Measurements from ENCODE around the gene TMEM18. TPM values are rescaled to one million over a fixed set of nuclear protein-coding genes. Genes with fewer than 3 reads are reported as not detected.
"Not testable (repeated sequence)": the region's sequence is repeated elsewhere in the genome, so short reads cannot be mapped to it uniquely, and the experiment has no call there.

Gene TMEM18
- total RNA-seq, 1 donor: 11.5 TPM

DNA sequence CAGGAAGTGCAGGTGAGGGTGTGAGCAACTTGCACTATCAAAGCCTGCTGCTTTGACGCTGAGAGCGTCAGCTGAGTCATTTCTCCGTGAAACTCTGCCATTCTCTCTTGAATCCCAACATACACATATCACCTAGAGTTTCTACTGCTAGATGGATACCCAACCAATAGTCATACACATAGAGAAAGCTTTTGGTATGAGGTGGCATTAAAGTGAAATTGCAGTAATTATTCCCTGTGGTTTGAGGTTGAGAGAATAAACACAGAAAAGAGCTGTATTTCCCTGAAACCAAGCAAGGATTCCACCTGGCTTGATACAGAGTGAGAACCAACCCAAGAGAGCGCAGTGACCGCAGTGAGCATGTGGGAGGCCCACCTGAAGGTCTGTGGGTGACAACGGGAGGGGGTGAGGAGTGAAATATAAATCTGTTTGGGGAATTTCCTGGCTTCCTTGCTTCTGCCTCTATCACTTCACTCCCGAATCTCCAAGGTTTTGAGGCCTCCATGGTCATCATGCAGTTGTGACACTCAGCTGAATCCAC is 28.8 kb upstream of the TMEM18 start:
- Histone ChIP-seq H3K9me3 (ENCODE audit: low read depth, low read length) (no peaks in the 10 kb centered on the region), H3K27me3 (ENCODE audit: insufficient read depth, low read length) (peaks cover 5% of the 10 kb centered on the region), H3K4me1 (ENCODE audit: insufficient read depth, low read length) (no peaks in the 10 kb centered on the region), H3K4me3 (ENCODE audit: low read length) (no peak overlapping the region)

- not testable (repeated sequence) for H3K27me3 ChIP-seq (ENCODE audit: insufficient read depth, low read length); H3K4me3 ChIP-seq (ENCODE audit: low read length); H3K9me3 ChIP-seq (ENCODE audit: low read depth, low read length); H3K4me1 ChIP-seq (ENCODE audit: insufficient read depth, low read length)
Observed at GRCh38 chr2:702765-703164, 25.6 kb upstream of the TMEM18 start.

- no peak overlapping the region for H3K4me3 ChIP-seq (ENCODE audit: low read length)
- H3K27me3 ChIP-seq (ENCODE audit: insufficient read depth, low read length): peaks cover 3% of the 10 kb centered on the region
- H3K9me3 ChIP-seq (ENCODE audit: low read depth, low read length): peaks cover 7% of the 10 kb centered on the region
- peaks cover 9% of the 10 kb centered on the region for H3K4me1 ChIP-seq (ENCODE audit: insufficient read depth, low read length)
Observed at GRCh38 chr2:696999-697627, 19.9 kb upstream of the TMEM18 start.

DNA sequence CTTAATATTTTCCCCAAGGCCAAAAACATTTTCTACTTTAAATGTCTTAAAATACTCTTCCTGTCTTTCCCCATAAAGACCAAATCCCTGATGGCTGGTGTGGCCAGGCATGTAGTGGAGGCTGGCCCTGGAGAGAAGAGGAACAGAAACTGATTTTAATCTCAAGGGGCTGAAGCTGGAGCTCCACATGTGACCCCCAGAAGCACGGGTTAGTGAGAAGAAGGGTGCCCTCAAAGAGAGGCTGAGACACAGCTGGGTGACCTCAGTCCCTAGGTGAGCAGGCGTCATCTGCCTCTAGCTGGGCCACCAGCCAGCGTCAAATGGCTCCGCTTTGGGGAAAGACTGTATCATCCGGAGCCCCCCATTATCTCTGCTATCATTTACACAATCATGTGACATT is 19.3 kb upstream of the TMEM18 start:
- H3K4me1 ChIP-seq (ENCODE audit: insufficient read depth, low read length): peaks cover 9% of the 10 kb centered on the region
- peaks cover 7% of the 10 kb centered on the region for H3K9me3 ChIP-seq (ENCODE audit: low read depth, low read length)
- H3K27me3 ChIP-seq (ENCODE audit: insufficient read depth, low read length): peaks cover 3% of the 10 kb centered on the region
- no peak overlapping the region for H3K4me3 ChIP-seq (ENCODE audit: low read length)

DNA sequence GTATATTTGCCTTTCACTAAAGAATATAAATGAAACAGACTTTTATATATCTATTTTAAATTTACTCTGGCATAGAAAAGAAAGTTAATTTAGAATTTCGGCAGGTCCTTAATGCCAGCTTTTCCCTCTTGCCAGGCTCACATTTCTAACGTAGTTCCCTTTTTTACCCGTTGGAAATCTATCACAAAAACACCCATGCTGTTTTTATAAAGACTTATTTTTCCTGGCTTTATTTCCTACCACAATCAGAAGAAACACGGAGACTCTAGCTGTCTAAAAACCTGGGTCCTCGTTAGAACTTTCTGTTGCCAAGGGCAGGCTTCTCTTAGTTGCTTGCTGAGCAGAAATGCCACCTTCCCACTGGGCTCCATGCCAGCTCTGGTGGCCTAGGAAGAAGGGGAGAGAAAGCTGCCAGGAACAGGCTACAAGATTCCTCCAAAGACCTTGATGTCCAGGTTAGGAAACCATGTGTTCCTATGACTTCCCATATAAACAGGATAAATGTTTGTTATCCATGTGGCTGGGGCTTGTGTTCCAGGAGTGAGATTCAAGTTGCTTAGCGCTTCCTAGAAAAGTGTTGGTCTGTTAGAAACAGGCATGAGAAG is 17.8 kb upstream of the TMEM18 start:
- Histone ChIP-seq H3K9me3 (ENCODE audit: low read depth, low read length) (peaks cover 7% of the 10 kb centered on the region), H3K4me3 (ENCODE audit: low read length) (no peak overlapping the region), H3K27me3 (ENCODE audit: insufficient read depth, low read length) (peaks cover 3% of the 10 kb centered on the region), H3K4me1 (ENCODE audit: insufficient read depth, low read length) (peaks cover 9% of the 10 kb centered on the region)

- peaks cover 9% of the 10 kb centered on the region for H3K4me1 ChIP-seq (ENCODE audit: insufficient read depth, low read length)
- no peaks in the 10 kb centered on the region for H3K27me3 ChIP-seq (ENCODE audit: insufficient read depth, low read length)
- H3K4me3 ChIP-seq (ENCODE audit: low read length): no peak overlapping the region
- H3K9me3 ChIP-seq (ENCODE audit: low read depth, low read length): no peaks in the 10 kb centered on the region
Observed at GRCh38 chr2:694174-694573, 17.0 kb upstream of the TMEM18 start.

DNA sequence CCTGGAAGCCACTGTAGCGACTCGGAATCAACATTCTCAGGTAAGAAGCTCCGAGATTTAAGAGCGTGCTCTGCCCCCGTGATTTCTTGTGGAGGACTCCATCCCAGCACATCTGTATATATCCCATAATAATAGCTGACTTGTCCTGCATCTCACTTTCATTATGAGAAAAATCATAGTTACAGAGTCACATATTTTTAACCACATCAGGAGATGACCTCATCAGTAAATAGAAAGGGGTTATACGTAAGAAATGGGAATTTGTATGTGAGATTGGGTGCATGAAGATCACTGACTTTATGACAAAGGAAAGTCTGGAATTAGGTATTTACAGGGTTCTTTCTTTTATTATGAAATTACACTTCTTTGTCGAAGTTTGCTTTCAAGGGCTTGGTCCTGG is 16.4 kb upstream of the TMEM18 start:
- peaks cover 9% of the 10 kb centered on the region for H3K4me1 ChIP-seq (ENCODE audit: insufficient read depth, low read length)
- H3K4me3 ChIP-seq (ENCODE audit: low read length): no peak overlapping the region
- H3K27me3 ChIP-seq (ENCODE audit: insufficient read depth, low read length): no peaks in the 10 kb centered on the region
- H3K9me3 ChIP-seq (ENCODE audit: low read depth, low read length): no peaks in the 10 kb centered on the region

DNA sequence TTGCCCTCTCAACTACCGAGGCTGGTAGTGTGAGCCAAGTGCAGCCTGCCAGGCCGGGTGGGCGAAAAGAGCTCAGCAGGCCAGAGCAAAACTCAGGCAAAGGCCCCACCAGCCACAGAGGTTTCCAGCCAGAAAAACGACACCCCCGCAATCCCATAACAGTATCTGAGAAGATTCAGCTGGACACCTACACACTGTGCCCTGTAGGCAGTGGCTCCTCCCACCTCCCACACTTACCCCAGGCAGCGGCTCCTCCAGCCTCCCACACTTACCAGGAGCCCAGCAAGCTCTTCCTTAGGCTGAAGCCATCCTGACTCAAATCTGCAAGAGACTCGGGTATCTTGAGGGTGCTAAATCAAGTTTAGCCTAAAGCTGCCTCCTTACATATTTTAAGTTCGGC is 15.6 kb upstream of the TMEM18 start:
- peaks cover 4% of the 10 kb centered on the region for H3K27me3 ChIP-seq (ENCODE audit: insufficient read depth, low read length)
- no peak overlapping the region for H3K4me3 ChIP-seq (ENCODE audit: low read length)
- H3K4me1 ChIP-seq (ENCODE audit: insufficient read depth, low read length): peaks cover 9% of the 10 kb centered on the region
- H3K9me3 ChIP-seq (ENCODE audit: low read depth, low read length): no peaks in the 10 kb centered on the region

DNA sequence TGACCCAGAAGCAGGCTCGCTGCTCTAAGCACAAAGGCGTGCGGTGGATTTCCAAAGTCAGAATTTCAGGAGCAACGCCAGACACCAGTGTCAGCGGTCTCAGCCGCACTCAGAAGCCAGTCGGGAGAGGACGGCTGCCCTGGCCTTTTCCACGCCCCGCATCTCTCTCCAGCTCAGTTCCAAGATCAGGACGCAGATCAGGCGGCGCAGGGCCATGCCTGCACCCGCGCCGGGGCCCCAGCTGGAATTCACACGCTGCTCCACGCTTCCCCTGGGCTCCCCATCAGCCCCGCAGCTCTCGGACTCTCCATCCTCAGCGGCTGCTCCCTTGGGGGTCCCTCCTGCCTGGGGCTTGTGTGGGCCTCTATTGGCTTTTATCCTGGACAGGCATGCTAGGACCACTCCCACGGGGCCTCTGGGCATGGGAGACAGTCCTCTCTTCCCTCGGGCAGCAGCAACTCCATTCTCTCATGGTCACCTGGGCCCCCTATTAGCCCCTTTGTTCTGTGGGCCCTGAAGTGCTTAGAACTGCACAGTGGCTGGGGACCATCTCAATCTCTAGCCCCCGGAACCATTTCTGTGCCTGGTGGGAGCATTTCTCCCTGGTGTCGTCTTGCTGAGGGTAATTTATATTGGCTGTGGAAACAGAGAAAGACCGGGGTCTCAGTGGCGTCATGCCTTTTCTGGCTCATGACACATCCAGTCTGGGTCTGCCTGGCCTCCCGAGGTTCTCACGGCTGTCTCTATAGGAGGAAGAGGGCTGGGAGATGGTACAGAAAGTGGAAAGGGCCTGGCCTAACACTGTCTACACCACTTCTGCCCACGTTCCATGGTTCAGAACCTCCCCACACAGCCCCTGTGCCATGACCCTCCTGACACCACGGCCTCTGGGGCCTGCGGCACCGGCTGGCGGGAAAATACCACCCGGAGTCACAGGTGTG is 14.9 kb upstream of the TMEM18 start:
- no peak overlapping the region for H3K4me3 ChIP-seq (ENCODE audit: low read length)
- peaks cover 6% of the 10 kb centered on the region for H3K27me3 ChIP-seq (ENCODE audit: insufficient read depth, low read length)
- peaks cover 3% of the 10 kb centered on the region for H3K4me1 ChIP-seq (ENCODE audit: insufficient read depth, low read length)
- no peaks in the 10 kb centered on the region for H3K9me3 ChIP-seq (ENCODE audit: low read depth, low read length)

DNA sequence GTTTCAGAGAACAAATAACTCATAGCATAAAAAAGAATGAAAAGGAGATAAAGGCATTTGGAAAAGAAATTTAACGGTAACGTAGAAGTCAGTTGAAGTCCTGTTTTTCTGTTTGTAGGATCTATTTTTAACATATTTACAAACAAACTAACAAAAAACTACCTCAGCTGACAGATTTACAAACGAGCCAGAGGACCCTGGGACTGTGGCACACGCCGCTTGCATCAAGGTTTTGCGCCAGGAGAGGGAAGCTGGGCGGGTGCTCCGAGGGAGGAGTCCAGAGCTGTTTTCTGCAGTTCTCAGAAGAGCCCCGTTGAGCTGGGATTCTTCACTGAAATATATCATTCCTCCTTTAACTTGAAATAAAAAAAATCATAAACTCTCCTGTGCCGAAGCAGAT is 13.6 kb upstream of the TMEM18 start:
- Histone ChIP-seq H3K4me1 (ENCODE audit: insufficient read depth, low read length) (no peaks in the 10 kb centered on the region), H3K27me3 (ENCODE audit: insufficient read depth, low read length) (peaks cover 6% of the 10 kb centered on the region), H3K4me3 (ENCODE audit: low read length) (no peak overlapping the region), H3K9me3 (ENCODE audit: low read depth, low read length) (peaks cover 3% of the 10 kb centered on the region)

DNA sequence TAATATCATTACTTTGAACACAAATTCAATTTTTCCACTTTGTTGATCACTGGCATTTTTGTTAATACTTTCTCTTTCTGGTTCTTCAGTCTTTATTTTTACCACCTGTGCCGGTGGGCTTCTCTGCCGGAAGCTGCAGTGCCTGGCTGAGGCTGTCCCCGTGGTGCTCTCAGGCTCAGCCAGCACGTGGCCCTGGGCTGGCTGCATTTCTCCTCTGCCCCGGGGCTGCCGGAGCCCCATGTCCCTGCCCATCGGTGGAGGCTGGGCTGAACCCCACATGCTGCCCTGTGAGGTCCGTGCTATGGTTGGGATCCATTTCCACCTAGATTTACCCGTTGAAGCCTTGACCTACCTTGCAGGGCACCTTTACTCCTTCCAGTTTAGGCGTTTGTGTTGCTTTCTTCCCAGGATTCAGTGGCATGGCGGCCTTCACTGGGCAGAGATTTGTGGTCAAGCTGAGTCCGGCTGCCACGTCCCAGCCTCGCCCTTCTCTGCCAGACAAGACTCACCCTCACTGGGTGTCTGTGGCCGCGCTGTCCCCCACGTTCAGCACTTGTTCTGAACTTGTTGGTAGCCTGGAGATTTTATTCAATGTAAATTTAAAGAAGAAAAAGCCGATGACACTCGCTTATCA is 12.8 kb upstream of the TMEM18 start:
- no peaks in the 10 kb centered on the region for H3K4me1 ChIP-seq (ENCODE audit: insufficient read depth, low read length)
- H3K9me3 ChIP-seq (ENCODE audit: low read depth, low read length): peaks cover 11% of the 10 kb centered on the region
- peaks cover 6% of the 10 kb centered on the region for H3K27me3 ChIP-seq (ENCODE audit: insufficient read depth, low read length)
- no peak overlapping the region for H3K4me3 ChIP-seq (ENCODE audit: low read length)

- Histone ChIP-seq H3K4me1 (ENCODE audit: insufficient read depth, low read length) (no peaks in the 10 kb centered on the region), H3K27me3 (ENCODE audit: insufficient read depth, low read length) (peaks cover 6% of the 10 kb centered on the region), H3K9me3 (ENCODE audit: low read depth, low read length) (peaks cover 17% of the 10 kb centered on the region), H3K4me3 (ENCODE audit: low read length) (no peak overlapping the region)
Observed at GRCh38 chr2:689237-689636, 12.0 kb upstream of the TMEM18 start.

- Histone ChIP-seq H3K4me1 (ENCODE audit: insufficient read depth, low read length) (no peaks in the 10 kb centered on the region), H3K27me3 (ENCODE audit: insufficient read depth, low read length) (peaks cover 6% of the 10 kb centered on the region), H3K9me3 (ENCODE audit: low read depth, low read length) (peaks cover 23% of the 10 kb centered on the region), H3K4me3 (ENCODE audit: low read length) (no peak overlapping the region)
Observed at GRCh38 chr2:688504-689076, 11.4 kb upstream of the TMEM18 start.

GRCh38 chr2:685421-685820 is 8.2 kb upstream of the TMEM18 start:
- Histone ChIP-seq H3K9me3 (ENCODE audit: low read depth, low read length) (peaks cover 23% of the 10 kb centered on the region), H3K4me3 (ENCODE audit: low read length) (no peak overlapping the region), H3K27me3 (ENCODE audit: insufficient read depth, low read length) (peaks cover 6% of the 10 kb centered on the region), H3K4me1 (ENCODE audit: insufficient read depth, low read length) (no peaks in the 10 kb centered on the region)
